Gastrocnemius medialis (tissue), 4 donors: ENCODE measurements around the gene HTRA3.

Experiments used
- CTCF ChIP-seq, 5 experiments: fragments of 450-650 bp in 3 of 5; fragments of 200-600 bp in 2 of 5; sonication (generic) in 2 of 5; IDR thresholded peaks in 4 of 5; conservative IDR thresholded peaks in 1 of 5; 1 replicate in 4 of 5; 2 replicates in 1 of 5; pipeline ENCODE4 v1.5.1; 2016 to 2019; ENCODE audit warnings: antibody characterized with exemption in 5 of 5, mild to moderate bottlenecking in 3 of 5, moderate library complexity in 3 of 5
- POLR2A ChIP-seq, 2 donors: fragments of 450-650 bp; IDR thresholded peaks; one replicate each; pipeline ENCODE4 v1.6.1; 2017; ENCODE audit warnings: antibody characterized with exemption in 2 of 2, mild to moderate bottlenecking in 2 of 2, moderate library complexity in 2 of 2

GRCh38 chr4:8248091-8248490 is 21.5 kb upstream of the HTRA3 start:
- TF ChIP-seq CTCF (IDR thresholded peaks at IDR 0.05 in 4 of 5, conservative IDR thresholded peaks at IDR 0.05 in 1 of 5) (no peak), POLR2A (IDR thresholded peaks at IDR 0.05) (no peak)
